Activated gamma-delta T cell treated with anti-CD3 and anti-CD28 coated beads, Interleukin-2, amount 50 U/mL, for 16 hours (primary cell): Measurements from ENCODE around the gene BTBD6.

ENCODE experiments used
- DNase-seq: peaks from one replicate; pipeline ENCODE4 v3.0.0-alpha.2; 2020; ENCODE audit warnings: low read depth

BTBD6 gene

DNA sequence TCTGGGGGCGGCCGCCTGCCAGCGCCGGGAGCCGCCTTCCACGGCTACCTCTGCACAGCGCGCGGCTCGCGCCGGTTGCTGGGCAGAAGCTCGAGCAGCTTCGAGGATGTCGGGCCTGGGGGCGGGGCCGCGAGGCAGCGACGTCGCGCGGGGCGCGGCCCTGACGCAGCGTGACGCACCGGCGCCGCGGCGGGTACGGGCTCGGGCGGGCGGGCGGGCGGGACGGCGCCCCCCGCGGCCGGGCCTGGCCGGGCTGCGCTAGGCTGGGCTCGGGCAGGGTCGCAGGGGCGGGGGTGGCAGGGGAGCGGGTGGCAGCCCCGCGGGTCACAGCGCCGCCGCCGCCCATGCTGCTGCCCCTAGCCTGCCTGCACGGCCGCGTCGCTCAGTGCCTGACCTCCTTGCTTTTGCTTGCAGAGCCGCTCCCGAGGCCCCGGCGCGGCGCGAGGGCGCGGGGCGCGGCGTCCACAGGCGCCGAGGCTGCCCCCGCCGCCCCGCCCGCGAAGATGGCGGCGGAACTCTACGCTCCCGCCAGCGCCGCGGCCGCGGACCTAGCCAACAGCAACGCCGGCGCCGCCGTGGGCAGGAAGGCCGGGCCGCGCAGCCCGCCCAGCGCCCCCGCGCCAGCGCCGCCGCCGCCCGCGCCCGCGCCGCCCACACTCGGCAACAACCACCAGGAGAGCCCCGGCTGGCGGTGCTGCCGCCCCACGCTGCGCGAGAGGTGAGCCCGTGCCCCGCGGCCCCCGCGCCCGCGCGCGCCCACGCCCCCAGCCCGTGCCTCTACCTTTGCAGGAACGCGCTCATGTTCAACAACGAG lies at the start of gene BTBD6:
BTBD6 (plus strand) TSS at position 166 of the 814 bp plus-strand sequence; CDS start at position 345, 179 bp downstream.
- DNase-seq = peak; percentile 77

DNA sequence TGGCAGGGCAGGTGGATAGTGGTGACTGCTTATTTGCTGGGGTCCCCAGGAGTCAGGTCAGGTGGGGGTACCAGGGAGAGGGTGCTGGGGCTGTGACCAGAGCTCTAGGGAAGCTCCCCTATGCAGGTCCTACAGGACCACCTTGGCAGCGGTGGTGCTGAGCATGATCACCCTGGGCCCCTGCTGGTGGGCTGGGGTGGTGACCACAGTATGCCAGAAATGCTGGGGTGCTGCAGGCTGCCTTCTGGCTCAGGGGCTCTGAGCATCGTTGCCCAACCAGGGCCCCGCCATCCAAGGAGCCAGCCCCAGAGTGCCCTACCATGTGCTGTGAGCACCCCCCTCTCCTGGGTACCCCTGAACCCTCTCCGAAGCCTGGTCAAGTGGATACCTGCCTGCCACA lies 49.7 kb upstream of the BTBD6 start:
- no peak for DNase-seq

DNA sequence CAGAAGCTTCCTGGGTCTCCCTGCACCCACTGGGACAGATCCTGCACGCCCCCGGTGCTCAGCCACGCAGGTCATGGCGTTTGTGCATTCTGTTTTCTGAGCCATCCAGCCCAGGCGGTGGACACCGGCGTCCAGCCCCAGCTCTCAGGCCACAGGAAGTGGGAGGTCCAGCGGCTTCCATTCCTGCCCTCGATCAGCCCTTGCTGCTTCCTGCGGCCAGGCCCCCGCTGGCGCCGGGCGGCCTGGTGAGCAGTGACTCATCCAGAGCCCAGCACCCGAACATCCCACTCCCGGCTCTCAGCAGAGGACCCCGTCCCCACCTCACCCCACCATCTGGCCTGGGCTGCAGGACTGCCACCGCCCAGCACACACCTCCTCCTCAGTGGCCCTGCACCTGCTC lies 49.2 kb upstream of the BTBD6 start:
- DNase-seq = no peak

DNA sequence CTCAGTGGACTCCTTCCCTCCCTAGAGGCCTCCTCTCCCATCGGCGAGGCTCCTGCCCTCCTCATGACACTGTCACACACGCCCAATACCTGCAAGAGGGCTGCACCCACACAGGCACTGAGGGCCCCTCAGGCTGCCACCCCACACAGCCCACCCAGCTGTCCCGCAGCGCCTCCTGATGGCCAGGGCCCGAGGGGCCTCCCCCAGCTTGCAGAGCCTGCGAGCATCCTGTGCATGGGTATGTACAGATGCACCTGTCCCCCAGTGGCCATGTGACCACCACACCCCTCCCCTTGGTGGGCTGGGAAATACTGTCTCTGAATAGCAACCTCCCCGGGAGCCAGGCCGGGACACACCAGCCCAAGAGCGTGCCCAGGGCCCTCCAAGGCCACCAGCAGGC lies 48.3 kb upstream of the BTBD6 start:
- DNase-seq = no peak

DNA sequence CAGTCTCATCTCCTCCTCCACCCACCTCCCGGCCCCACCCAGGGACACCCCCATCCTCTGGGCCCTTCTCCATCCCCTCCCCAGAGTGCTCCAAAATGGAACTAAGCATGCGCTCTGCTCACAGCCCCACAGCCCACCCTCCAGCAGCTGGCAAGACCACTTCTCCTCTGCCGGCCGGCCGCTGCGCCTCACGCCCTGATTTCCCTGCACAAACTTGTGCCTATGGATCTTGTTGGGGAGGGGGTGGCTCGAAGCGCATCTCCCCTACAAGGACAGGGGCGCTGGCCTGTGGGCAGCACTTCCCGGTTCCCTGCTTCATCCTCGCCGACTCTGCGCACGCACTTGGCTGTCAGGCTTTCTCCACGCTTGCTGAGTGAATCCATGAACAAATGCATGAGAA lies 47.7 kb upstream of the BTBD6 start:
- DNase-seq = no peak

DNA sequence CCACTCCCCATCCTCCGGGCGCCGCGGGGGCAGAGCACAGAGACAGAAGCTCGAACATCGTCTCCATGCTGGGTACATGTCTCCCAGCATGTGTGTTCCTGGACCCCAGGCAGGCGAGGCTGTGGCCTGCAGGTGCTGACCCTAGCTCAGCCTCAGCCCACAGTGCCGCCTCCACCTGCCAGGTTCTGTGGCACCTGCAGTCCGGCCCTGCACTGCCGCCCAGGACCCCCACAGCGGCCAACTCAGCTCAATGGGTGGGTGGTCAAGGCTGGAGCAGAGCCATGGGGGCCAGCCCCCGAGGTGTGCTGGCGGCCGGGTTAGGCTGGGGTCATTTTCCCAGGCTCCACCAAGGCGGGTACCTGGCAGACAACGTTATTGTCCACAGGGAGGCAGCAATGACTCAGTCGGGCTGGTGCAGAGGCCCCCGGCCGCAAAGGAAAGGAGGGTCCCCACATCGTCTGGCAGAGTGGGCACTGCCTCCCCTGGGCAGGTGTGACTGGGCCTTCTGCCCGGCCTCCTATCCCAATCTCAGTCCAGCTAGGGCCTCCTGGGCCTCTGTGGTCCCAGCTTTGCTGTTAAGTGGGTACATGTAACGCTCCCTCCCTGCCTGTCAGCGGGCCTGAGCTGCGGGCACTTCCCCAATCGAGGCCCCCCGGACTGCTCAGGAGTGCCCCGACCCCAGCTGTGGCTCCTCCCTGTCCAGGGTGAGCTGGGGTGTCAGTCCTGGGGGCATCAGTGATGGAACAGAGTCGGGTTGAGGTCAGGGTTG lies 47.0 kb upstream of the BTBD6 start:
- DNase-seq = no peak

DNA sequence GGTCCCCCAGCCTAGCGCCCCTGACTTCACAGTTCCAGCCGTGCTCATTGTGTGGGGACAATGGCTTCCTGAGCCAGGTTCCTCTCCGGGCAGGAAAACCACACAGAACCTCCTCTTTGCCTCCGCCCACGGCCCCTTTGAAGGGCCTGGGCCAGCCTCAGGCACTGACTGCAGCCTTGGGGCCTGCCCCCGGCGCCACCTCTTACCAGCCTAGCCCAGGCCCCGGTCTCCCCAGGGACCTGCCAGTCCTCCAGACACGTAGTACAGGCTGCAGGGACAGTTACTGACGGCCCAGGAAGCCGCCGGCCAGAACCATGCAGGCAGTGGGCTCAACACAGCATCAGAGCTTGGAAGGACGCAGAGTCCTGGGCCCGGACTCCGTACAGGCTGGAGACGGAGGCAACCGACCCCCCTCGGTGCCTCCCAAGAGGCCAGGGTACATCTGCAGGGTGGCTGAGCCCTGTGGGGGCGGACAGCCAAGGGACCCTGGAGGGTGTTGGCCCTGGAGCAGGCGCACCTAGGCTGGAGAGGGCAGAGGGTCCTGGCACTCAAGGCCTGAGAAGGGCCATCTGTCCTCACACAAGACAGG lies 46.3 kb upstream of the BTBD6 start:
- DNase-seq = no peak

DNA sequence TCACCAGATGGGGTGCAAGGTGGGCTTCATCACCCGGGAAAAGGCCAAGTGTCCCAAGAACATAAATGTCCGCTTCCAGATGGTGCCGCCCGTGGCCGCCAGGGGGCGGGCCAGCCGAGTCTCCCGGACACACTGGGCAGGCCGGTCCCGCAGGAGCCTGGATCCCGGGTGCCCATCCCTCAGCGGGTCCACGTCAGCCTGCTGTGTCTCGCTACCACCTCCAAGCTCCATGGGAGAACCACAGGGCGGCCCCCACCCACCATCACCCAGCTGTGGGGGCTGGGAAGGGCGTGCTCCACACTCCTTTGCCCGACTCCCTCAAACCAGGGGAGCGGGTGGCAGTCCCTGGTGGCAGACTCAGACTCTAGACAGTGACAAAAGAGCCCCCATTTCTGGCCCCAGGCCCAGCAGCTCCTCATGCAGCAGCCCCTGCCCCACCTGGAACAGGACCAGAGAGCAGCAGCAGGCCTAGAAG lies 45.2 kb upstream of the BTBD6 start:
- peak; percentile 44 for DNase-seq

DNA sequence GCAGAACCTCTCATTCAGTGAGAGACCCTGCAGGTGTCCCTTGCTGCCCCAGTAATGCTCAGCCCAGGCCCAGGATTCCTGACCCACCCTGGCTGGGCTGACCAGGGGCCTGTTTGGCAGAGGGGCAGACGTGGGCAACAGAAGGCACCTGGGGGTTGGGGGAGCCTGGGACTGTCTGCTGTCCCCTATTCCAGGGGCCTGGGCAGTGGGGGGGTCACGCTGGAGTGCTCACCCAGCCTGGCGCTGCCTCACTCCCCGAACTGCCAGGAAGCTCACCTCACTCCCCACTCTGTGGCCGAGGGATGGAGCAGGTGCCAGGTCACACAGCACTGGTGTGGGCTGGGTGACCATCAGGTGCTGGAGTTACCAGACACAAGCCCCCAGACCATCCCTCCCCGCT lies 44.6 kb upstream of the BTBD6 start:
- no peak for DNase-seq

DNA sequence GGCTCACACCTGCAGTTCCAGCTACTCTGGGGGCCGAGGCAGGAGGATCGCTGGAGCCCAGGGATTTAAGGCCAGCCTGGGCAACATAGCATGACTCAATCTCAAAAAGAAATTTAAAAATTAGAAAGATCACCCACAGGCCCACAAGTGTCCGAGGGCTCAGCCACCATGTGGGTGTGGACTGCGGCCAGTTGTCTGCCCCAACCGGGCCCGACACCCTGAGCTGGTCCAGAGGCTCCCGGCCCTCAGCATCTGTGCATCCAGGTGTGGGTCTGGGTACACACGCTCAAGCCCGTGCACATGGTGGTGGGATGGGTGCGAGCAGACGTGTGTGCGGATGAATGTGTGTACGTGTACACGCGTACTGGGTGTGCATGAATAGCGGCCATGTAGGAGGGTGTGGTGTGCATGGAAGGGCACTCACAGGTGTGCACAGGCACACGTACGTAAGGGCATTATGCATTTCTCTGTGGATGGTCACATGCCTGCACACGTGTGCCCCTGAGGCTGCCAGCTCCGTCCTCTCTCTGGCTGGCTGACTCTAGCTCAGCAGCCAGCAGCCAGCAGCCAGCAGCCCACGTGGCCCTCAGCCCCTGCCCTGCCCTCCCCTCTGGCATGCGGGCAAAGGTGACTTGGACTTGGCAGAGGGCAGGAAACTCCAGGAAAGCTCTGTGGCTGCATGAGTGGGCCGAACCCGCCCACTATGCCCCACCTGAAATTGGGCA lies 44.0 kb upstream of the BTBD6 start:
- DNase-seq = no peak

DNA sequence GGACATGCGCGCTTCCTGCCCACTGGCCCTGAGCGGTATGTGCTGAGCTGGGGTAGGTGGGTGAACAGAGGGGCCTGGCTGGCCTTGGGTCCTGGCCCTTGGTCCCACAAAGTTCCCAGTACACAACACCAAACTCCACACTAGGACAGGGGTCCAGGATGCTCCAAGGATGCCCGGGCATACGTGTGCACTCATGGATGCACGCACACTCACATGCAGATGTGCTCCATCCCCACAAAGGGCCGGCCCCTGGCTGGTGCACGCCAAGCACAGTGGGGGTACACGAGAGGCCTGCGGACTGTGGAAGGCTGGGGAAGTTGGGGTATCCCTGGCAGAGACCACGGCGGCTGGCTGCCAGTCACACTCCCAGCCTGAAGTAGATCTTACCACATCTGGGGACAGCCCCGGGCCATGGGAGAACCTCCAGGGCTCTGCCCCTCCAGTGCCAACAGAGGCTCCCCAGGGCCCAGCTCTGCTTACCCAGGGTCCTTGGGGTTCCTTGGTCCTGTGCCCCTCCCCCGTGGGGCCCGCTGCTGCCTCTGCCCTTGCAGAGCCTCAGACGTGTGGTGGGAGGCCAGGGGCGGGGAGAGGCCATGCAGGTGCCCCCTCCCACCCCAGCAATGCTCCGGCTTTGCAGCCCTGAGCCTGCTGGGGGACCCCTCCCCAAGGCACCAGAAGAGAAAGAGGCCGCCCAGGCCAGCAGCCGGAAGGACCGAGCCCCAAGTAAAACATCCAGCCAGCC lies 43.2 kb upstream of the BTBD6 start:
- DNase-seq = no peak

DNA sequence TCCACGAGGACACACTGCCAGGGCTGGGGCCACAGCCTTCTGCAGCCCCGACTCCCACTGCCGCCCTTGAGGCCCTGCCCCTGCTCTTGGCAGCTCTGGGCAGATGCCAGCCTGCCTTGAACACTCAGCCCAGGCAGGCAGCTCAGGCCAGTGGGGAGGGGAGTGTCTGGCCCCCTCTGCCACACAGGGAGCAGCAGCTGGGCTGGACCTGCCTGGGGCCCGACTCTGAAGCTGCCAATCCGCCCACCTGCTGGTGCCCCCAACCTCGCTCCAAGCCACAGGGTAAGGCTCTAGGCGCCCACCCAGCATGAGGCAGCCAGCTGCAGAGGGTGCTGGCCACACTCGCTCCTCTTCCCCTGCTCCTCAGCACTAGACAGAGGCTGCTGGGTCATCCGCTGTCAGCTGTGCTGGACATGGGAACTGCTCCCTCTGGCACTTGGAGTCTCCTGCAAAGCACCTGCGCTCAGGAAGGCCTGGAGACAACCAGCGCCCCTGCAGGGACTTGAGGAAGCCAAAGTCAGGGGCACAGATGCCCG lies 42.6 kb upstream of the BTBD6 start:
- no peak for DNase-seq

DNA sequence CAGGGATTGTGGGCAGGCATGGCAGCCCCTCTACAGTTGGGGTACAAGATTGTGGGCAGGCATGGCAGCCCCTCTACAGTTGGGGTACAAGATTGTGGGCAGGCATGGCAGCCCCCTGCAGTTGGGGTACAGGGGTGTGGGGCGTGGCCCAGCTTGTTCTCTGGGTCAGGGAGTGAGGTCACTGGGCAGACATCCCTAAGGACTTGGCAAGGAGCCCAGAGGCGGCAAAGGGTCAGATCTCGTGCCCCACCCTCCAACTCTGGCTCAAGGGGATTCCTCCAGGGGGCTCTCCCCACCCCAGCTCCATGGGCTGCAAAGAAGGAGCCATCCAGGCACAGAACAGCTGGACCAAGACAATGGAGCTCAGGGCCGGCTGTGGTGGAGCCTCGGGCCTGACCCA lies 41.5 kb upstream of the BTBD6 start:
- DNase-seq = no peak

DNA sequence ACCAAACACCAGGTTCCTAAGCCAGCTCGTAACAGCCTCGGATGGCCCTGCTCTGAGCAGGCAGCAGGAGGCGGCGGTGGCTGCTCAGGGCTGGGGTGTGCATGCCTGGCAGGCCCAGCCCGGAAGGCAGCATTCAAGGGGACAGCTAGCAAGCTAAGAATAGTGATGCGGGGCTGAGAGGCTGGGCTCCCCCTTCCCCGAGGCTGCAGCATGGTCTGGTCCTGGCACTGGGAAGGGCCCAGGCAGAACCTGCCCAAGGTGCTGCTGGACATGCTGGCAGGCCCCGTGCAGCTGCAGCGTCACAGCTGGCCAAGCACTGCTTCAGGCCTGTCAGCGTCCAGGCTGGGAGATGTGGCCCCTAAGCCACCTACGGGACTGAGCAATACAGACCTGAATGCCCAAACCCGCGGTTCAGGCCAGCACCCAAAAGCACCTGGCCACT lies 40.9 kb upstream of the BTBD6 start:
- DNase-seq = no peak

DNA sequence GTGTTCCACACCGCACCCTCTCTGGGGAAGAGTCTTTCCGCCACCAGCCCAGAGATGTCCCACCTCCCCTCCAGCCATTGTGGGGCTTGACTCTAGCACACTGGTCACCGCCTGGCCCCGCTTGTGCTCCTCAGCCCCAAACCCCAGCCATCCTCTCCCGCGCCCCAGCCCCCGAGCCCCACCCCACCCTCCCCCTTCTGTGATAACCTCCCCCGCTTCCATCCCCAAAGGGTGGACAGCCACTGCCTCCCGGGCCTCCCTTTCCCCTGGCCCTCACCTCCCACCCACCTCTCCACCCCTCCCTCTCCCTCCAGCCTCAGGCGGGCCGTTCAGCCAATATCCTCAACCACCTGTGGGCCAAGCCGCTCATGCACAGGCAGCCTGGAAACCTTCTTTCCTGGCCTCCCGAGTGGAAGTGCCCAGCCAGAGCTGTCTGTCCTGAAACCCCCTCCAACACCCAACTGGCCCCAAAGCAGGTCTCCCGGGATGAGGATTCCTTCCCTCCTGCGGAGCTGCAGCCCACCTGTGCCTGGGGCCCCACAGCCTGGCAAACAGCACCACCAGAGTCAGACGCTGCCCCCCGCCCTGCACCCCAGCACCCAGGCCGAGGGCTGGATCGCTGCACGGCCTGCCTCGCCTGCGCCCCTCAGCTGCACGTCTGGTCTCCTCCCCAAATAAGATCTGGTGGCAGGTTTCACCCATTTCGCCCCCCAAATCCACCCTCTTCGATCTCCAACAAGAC lies 40.2 kb upstream of the BTBD6 start:
- DNase-seq = no peak

DNA sequence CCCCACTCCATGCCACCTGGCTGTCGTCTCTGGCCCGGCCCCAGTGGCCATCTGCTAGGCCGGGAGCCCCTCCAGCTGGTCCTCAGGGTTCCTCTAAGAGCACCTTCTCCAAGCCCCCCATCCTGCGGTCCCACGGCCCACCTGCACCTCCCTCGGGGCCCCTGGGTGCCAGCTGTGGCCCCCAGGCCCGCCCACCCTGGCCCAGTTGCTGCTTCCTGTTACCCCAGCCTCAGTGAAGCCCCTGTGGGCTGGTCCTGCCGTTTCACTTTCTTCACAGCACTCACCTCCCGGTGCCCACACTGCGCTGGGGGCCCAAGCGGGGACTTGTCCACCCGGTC lies 39.6 kb upstream of the BTBD6 start:
- no peak for DNase-seq

DNA sequence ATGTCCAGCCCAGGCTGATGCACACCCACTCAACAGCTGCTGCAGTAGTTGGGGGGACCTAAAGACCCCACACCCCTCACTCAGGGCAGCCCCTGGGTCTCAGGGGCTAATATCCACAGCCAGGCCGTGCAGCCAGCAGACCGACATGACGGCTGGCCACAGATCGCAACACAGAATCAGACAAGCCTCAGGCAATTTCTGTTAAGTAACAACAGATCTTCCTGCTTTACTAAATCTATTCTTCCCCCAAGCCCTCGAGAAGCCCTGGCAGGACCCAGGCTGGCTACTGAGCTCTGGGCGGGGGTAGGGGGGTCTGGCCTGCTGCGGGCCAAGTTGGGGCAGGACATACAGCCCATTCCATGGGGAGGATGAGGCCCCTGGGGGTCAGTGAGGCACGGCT lies 39.2 kb upstream of the BTBD6 start:
- no peak for DNase-seq

DNA sequence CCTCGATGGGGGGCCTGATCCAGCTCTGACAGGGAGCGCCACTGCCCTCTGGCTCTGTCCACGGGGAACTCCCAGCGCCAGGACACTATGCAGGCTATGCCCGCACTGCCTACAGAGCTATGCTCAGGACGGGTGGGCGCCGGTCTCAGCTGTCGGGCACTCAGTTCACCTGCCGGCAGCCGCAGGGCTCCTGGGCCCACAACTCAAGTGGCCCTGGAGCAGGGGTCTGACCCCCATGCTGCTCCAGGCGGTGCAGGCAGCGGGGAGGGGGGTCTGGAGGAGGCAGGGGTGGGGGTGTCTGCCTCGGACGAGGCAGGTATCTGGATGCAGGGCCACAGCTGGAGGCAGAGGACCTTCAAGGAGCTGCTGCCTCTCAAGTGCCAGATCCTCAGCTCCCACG lies 38.7 kb upstream of the BTBD6 start:
- no peak for DNase-seq

DNA sequence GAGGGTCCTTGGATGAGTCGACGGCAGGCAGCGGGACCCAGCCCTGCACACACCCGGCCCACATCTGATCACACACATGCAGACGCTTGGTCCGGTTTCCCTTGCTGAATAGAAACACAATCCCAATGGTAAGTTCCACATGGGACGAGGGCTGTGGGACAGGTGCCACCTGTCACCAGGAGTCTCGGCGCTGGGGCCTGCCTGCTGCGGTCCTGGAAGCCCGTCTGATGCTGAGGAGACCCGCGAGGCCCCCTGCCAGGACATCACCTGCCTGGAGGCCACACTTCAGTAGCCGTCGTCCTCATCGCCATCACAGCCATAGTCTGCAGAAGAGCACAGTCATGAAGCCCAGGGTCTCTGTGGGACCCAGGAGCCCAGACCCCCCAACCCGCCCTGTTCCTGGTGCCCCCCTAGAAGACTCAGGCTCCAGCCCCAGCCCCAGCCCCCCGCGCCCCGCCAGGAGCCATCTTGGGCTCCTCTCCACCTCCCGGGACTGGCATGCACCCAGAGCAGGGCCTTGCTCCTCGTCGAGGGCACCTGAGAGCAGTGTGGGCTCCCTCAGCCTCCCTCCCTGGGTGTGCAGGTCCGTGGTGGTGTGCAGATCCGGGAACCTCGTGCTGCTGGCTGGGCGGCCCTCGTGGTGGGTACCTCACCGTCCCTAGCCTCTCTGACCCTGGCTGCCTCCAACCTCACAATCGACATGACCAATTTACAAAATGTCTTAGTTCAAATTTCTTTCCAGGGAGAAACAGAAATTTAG lies 37.9 kb upstream of the BTBD6 start:
- DNase-seq = no peak
